ENCODE data around the gene MPG. TPM values are rescaled to one million over a fixed set of nuclear protein-coding genes. Genes with fewer than 3 reads are reported as not detected.

MPG gene
- total and polyA plus RNA-seq, 12 donors: 32.2 to 88.5 (median 41.1) TPM

- no peaks in the 10 kb centered on the region for H3K9me3 ChIP-seq
- TF ChIP-seq CTCF (IDR thresholded peaks at IDR 0.05): no peak
- no peak overlapping the region for H3K4me3 ChIP-seq
- WGBS, 2 donors: 94 to 95% methylated on average over 2 of the region's 2 CpGs
- peaks cover 0 to 12% (median 0%) of the 10 kb centered on the region in 9 donors for H3K4me1 ChIP-seq
- no peak overlapping the region for H3K27ac ChIP-seq
- ATAC-seq (no peak), DNase-seq (no peak)
- H3K36me3 ChIP-seq: peaks cover 0 to 84% (median 31%) of the 10 kb centered on the region in 9 donors
- intact Hi-C loops (cut with DNase I): no loop called here
- H3K27me3 ChIP-seq: no peaks in the 10 kb centered on the region
These were observed 36.3 kb downstream of the MPG start for GRCh38 chr16:114327-114726.

DNA sequence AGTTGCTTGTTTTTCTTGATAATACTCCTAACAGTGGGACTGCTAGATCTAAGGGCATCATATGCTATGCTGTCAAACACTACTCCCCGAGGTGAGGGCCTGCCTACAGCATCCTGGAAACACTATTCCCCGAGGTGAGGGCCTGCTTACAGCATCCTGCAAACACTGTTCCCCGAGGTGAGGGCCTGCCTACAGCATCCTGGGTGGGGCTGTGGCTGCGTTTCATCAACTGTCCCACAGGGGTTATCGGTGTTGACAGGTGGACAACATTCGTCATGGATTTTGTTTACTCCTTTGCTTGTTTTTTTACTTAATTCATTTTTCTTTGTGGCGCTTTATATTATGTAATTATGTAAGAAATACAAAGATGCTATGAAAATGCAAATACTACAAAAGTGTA, 38.0 kb downstream of the MPG start:
- ATAC-seq: no peak
- Histone ChIP-seq H3K36me3 (peaks cover 0 to 73% (median 17%) of the 10 kb centered on the region in 9 donors), H3K4me1 (peaks cover 0 to 12% (median 3%) of the 10 kb centered on the region in 9 donors), H3K4me3 (no peak overlapping the region), H3K27ac (no peak overlapping the region), H3K27me3 (no peaks in the 10 kb centered on the region), H3K9me3 (no peaks in the 10 kb centered on the region)
- no peak for TF ChIP-seq CTCF (IDR thresholded peaks at IDR 0.05)
- DNase-seq: no peak
- intact Hi-C loops (cut with DNase I): loop anchor here in 2 of 10 donors (5.0 kb wide), 1 partner anchor 246 kb away; no protein-coding TSS in a partner anchor
- 70% methylated on average over 7 of the region's 7 CpGs for WGBS, 2 donors

DNA sequence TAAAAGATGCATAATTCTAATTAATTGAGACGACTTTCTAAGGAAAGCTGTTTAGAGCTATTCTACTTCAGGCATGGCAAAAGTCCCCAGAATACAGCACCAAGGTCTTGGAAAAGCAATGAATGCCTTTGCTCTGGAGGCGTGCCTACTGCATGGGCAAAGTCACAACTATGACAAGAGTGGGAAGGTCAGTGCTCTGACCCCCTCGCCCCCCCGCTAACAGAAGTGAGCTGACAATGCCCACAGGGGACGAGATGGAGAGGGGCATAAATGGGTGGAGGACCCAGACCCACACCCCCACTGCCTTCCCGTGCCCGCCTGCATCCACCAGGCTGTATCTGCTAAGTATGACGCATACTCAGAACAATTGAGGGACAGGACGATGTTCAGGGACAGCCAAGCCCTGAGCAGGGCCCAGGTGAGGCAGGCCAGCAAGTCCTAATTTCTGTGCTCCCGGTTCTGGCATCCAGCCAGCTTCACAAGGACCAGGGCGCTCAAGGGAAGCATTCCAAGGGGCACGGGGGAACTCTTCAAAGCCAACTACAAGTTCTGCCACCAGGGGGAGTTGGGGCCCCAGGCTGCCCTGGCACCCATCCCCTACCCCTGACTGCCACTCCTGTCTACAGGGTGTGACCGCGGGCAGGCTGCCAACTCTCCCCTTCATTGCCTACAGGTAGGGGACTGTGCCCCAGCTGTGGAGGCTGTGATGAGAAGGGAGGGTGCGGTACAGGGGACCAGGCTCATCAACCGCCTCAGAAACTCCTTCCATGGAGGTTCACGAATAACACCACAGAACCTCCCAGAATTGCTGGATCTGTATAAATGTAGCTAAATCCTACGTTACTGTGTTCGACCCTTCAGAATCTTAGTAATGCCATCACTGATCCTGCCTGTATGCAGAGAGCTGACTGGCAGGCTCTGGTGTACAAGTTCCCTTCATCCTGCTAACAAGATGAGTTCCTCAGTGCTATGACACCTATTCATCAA, 39.6 kb downstream of the MPG start:
- TF ChIP-seq CTCF (IDR thresholded peaks at IDR 0.05): peak; percentile 24 to 77 (median 63)
- no peak overlapping the region for H3K4me3 ChIP-seq
- H3K27ac ChIP-seq: no peak overlapping the region
- peaks cover 0 to 59% (median 3%) of the 10 kb centered on the region in 9 donors for H3K36me3 ChIP-seq
- DNase-seq: peak; percentile 32 to 48
- H3K4me1 ChIP-seq: peaks cover 0 to 12% (median 5%) of the 10 kb centered on the region in 9 donors
- ATAC-seq: peak in 7 of 8 donors; percentile 42 to 73 (median 61)
- WGBS, 2 donors: 69 to 71% methylated on average over 19 of the region's 19 CpGs
- no peaks in the 10 kb centered on the region for H3K27me3 ChIP-seq
- no peaks in the 10 kb centered on the region for H3K9me3 ChIP-seq
- intact Hi-C loops (cut with DNase I): loop anchor here in 2 of 10 donors (5.0 kb wide), 1 partner anchor 245 kb away; no protein-coding TSS in a partner anchor

- no peaks in the 10 kb centered on the region for H3K9me3 ChIP-seq
- DNase-seq (no peak), ATAC-seq (peak in 1 of 8 donors; percentile 45)
- peaks cover 0 to 7% (median under 1%) of the 10 kb centered on the region in 9 donors for H3K4me1 ChIP-seq
- no peak overlapping the region for H3K27ac ChIP-seq
- no peaks in the 10 kb centered on the region for H3K27me3 ChIP-seq
- H3K36me3 ChIP-seq: peaks cover 0 to 54% (median 3%) of the 10 kb centered on the region in 9 donors
- no peak for TF ChIP-seq CTCF (IDR thresholded peaks at IDR 0.05)
- WGBS, 2 donors: 89 to 98% methylated on average over 2 of the region's 2 CpGs
- intact Hi-C loops (cut with DNase I): loop anchor here in 2 of 10 donors (5.0 kb wide), 1 partner anchor 243 kb away; no protein-coding TSS in a partner anchor
- H3K4me3 ChIP-seq: no peak overlapping the region
These were observed 40.8 kb downstream of the MPG start for GRCh38 chr16:118857-119256.
